ENCODE results near the gene EXT2. TPM values are rescaled to one million over a fixed set of nuclear protein-coding genes. Genes with fewer than 3 reads are reported as not detected.

EXT2 gene
- total and polyA plus RNA-seq, 2 experiments from 2014 or later = 71.5 to 107 TPM

- Histone ChIP-seq H3K79me2 (no peaks in the 10 kb centered on the region), H3K27me3 (no peaks in the 10 kb centered on the region), H4K20me1 (ENCODE audit: insufficient read depth, poor library complexity, severe bottlenecking) (no peaks in the 10 kb centered on the region), H3K36me3 (replicated peaks; ENCODE audit: insufficient read depth, low read depth) (no peaks in the 10 kb centered on the region), H3K4me2 (no peak overlapping the region), H3K9me3 (ENCODE audit: low read depth) (no peaks in the 10 kb centered on the region), H3K4me3 (no peak overlapping the region), H2AFZ (no peak overlapping the region), H3K4me1 (ENCODE audit: insufficient read depth) (no peaks in the 10 kb centered on the region), H3K27ac (no peak overlapping the region), H3K9me2 (replicated peaks; ENCODE audit: insufficient read depth) (no peaks in the 10 kb centered on the region)
- no peak for DNase-seq (ENCODE audit: low spot score)
- 100% methylated on average over 2 of the region's 2 CpGs for WGBS (ENCODE audit: low lambda C conversion rate, missing lambda C conversion rate)
- TF ChIP-seq CTCF (IDR thresholded peaks at IDR 0.05; ENCODE audit: poor library complexity) (no peak), EZH2phosphoT487 (IDR thresholded peaks at IDR 0.05; ENCODE audit: low read depth, severe bottlenecking, unreplicated experiment) (no peak), EZH2 (IDR thresholded peaks at IDR 0.05; ENCODE audit: borderline replicate concordance) (no peak)
These were observed 126.5 kb downstream of the EXT2 start for GRCh38 chr11:44221992-44222391.

GRCh38 chr11:44223238-44223637, 127.8 kb downstream of the EXT2 start:
- no peaks in the 10 kb centered on the region for H4K20me1 ChIP-seq (ENCODE audit: insufficient read depth, poor library complexity, severe bottlenecking)
- no peaks in the 10 kb centered on the region for H3K79me2 ChIP-seq
- H3K4me2 ChIP-seq = no peak overlapping the region
- peaks cover 2% of the 10 kb centered on the region for H3K4me1 ChIP-seq (ENCODE audit: insufficient read depth)
- H3K9me3 ChIP-seq (ENCODE audit: low read depth) = no peaks in the 10 kb centered on the region
- H3K9me2 ChIP-seq (replicated peaks; ENCODE audit: insufficient read depth) = no peaks in the 10 kb centered on the region
- TF ChIP-seq EZH2phosphoT487 (IDR thresholded peaks at IDR 0.05; ENCODE audit: low read depth, severe bottlenecking, unreplicated experiment) (no peak), EZH2 (IDR thresholded peaks at IDR 0.05; ENCODE audit: borderline replicate concordance) (no peak), CTCF (IDR thresholded peaks at IDR 0.05; ENCODE audit: poor library complexity) (no peak)
- H3K36me3 ChIP-seq (replicated peaks; ENCODE audit: insufficient read depth, low read depth) = no peaks in the 10 kb centered on the region
- DNase-seq (ENCODE audit: low spot score) = no peak
- H3K27ac ChIP-seq = no peak overlapping the region
- H2AFZ ChIP-seq = no peak overlapping the region
- H3K4me3 ChIP-seq = no peak overlapping the region
- no peaks in the 10 kb centered on the region for H3K27me3 ChIP-seq

GRCh38 chr11:44224867-44225501, 129.5 kb downstream of the EXT2 start:
- H3K9me2 ChIP-seq (replicated peaks; ENCODE audit: insufficient read depth) = no peaks in the 10 kb centered on the region
- TF ChIP-seq EZH2phosphoT487 (IDR thresholded peaks at IDR 0.05; ENCODE audit: low read depth, severe bottlenecking, unreplicated experiment) = no peak
- no peak for TF ChIP-seq EZH2 (IDR thresholded peaks at IDR 0.05; ENCODE audit: borderline replicate concordance)
- no peak for TF ChIP-seq CTCF (IDR thresholded peaks at IDR 0.05; ENCODE audit: poor library complexity)
- no peaks in the 10 kb centered on the region for H3K79me2 ChIP-seq
- H3K9me3 ChIP-seq (ENCODE audit: low read depth) = no peaks in the 10 kb centered on the region
- H3K4me1 ChIP-seq (ENCODE audit: insufficient read depth) = peaks cover 14% of the 10 kb centered on the region
- no peak overlapping the region for H3K4me3 ChIP-seq
- no peak overlapping the region for H3K4me2 ChIP-seq
- no peaks in the 10 kb centered on the region for H3K27me3 ChIP-seq
- peaks cover 4% of the 10 kb centered on the region for H4K20me1 ChIP-seq (ENCODE audit: insufficient read depth, poor library complexity, severe bottlenecking)
- H2AFZ ChIP-seq = no peak overlapping the region
- no peak for DNase-seq (ENCODE audit: low spot score)
- H3K36me3 ChIP-seq (replicated peaks; ENCODE audit: insufficient read depth, low read depth) = no peaks in the 10 kb centered on the region
- WGBS (ENCODE audit: low lambda C conversion rate, missing lambda C conversion rate) = 95% methylated on average over 3 of the region's 3 CpGs
- no peak overlapping the region for H3K27ac ChIP-seq

All from hepatocyte (in vitro differentiated cells).